AG04450 (cell line): ENCODE data around the gene SIGLEC11. TPM values are rescaled to one million over a fixed set of nuclear protein-coding genes. Genes with fewer than 3 reads are reported as not detected.
"Not testable (repeated sequence)": the region's sequence is repeated elsewhere in the genome, so short reads cannot be mapped to it uniquely, and the experiment has no call there.

Experiments
- CTCF ChIA-PET: fragments of 300-600, 350-600 bp; formaldehyde crosslinking; extraction: SDS; loops from one replicate; lab custom pipeline; 2022; ENCODE audit warnings: antibody characterized with exemption, inconsistent platforms; lab: Charles Lee
- POLR2A ChIA-PET: fragments of 350-600 bp; formaldehyde crosslinking; extraction: SDS; loops from one replicate; lab custom pipeline; 2021; ENCODE audit warnings: antibody characterized with exemption, inconsistent platforms; lab: Yijun Ruan, JAX
- DNase-seq: peaks from one replicate; pipeline ENCODE4 v3.0.0-alpha.2; 2011; ENCODE audit warnings: low read depth, low spot score
- H3K27ac ChIP-seq: one replicate; pipeline ENCODE4 v1.5.1; 2012; ENCODE audit warnings: low read depth, low read length, control low read depth
- H3K27me3 ChIP-seq: one replicate; pipeline ENCODE4 v1.6.0; 2012; ENCODE audit warnings: low read length; ENCODE audit not compliant: control insufficient read depth, insufficient read depth
- H3K4me3 ChIP-seq: 2 replicates; pipeline ENCODE4 v1.5.1; 2011; ENCODE audit warnings: mild to moderate bottlenecking, low read depth, low read length, control low read depth
- H3K9me3 ChIP-seq: 2 replicates; pipeline ENCODE4 v1.5.1; 2012; ENCODE audit warnings: low read length; ENCODE audit not compliant: control insufficient read depth, insufficient read depth
- CTCF ChIP-seq: IDR thresholded peaks from 2 replicates; pipeline ENCODE4 v1.5.1; 2011; ENCODE audit warnings: low read depth, low read length, control low read depth, inconsistent platforms
- polyA minus RNA-seq: library from RNA; depleted of rRNA, polyadenylated mRNA; stranded (reverse); fragments of >200 nt; gene quantifications from 2 replicates; pipeline ENCODE4 v1.2.3, GENCODE V29; 2011; rRNA and poly(A)+ RNA removed
- polyA plus RNA-seq: library from polyadenylated mRNA; depleted of rRNA; stranded (reverse); fragments of >200 nt; gene quantifications from 2 replicates; pipeline ENCODE4 v1.2.3, GENCODE V29; 2011; rRNA removed

Gene SIGLEC11
- polyA plus RNA-seq = not detected in 2 replicates
- polyA minus RNA-seq = not detected in 2 replicates

- H3K9me3 ChIP-seq, CTCF ChIA-PET, POLR2A ChIA-PET, H3K27me3 ChIP-seq, H3K4me3 ChIP-seq, H3K27ac ChIP-seq, DNase-seq: not testable (repeated sequence)
Observed at GRCh38 chr19:49960980-49961379, at the start of gene SIGLEC11. SIGLEC11 (minus strand) TSS chr19:49961172; CDS start chr19:49961081, 91 bp downstream.

- H3K9me3 ChIP-seq = no peaks in the 10 kb centered on the region
- TF ChIP-seq CTCF = no peak
- H3K27ac ChIP-seq = no peak overlapping the region
- ChIA-PET POLR2A (no interaction called here), CTCF (interaction anchor here (0.8 kb wide), 1 partner anchor 9 kb away, joined by 3 read pairs; no protein-coding TSS in a partner anchor)
- H3K27me3 ChIP-seq = no peaks in the 10 kb centered on the region
- H3K4me3 ChIP-seq = no peak overlapping the region
- no peak for DNase-seq
Observed at GRCh38 chr19:50008532-50008931, 47.6 kb upstream of the SIGLEC11 start.

- ChIA-PET CTCF (no interaction called here), POLR2A (no interaction called here)
- H3K27me3 ChIP-seq = no peaks in the 10 kb centered on the region
- no peaks in the 10 kb centered on the region for H3K9me3 ChIP-seq
- H3K4me3 ChIP-seq = no peak overlapping the region
- TF ChIP-seq CTCF = no peak
- H3K27ac ChIP-seq = no peak overlapping the region
- no peak for DNase-seq
Observed at GRCh38 chr19:50007947-50008346, 47.0 kb upstream of the SIGLEC11 start.

GRCh38 chr19:50007170-50007569 lies 46.2 kb upstream of the SIGLEC11 start:
- TF ChIP-seq CTCF = no peak
- CTCF ChIA-PET = no interaction called here

GRCh38 chr19:50005428-50005827 lies 44.5 kb upstream of the SIGLEC11 start:
- Histone ChIP-seq H3K27me3 (no peaks in the 10 kb centered on the region), H3K4me3 (no peak overlapping the region), H3K9me3 (no peaks in the 10 kb centered on the region), H3K27ac (no peak overlapping the region)
- DNase-seq = no peak
- no peak for TF ChIP-seq CTCF
- POLR2A ChIA-PET = no interaction called here
- CTCF ChIA-PET = no interaction called here

More at GRCh38 chr19:50007170-50007569, 46.2 kb upstream of the SIGLEC11 start:
- Histone ChIP-seq H3K9me3 (no peaks in the 10 kb centered on the region), H3K4me3 (no peak overlapping the region), H3K27ac (no peak overlapping the region), H3K27me3 (no peaks in the 10 kb centered on the region)
- POLR2A ChIA-PET = no interaction called here
- no peak for DNase-seq
